ENCODE results near the gene BOD1L1.

GRCh38 chr4:13548059-13548983 is 79.2 kb downstream of the BOD1L1 start:
- TF ChIP-seq POLR2AphosphoS5 (IDR thresholded peaks at IDR 0.05; ENCODE audit: low read depth, low read length) (no peak), SIN3A (IDR thresholded peaks at IDR 0.05; ENCODE audit: borderline replicate concordance, insufficient read depth, low read length) (no peak), REST (IDR thresholded peaks at IDR 0.05; ENCODE audit: insufficient read depth in 1 of 2, low read depth in 2 of 2, low read length in 2 of 2) (no peak)
